ENCODE measurements around the gene HMCES. TPM values are rescaled to one million over a fixed set of nuclear protein-coding genes. Genes with fewer than 3 reads are reported as not detected.

HMCES gene
- total and polyA plus RNA-seq, 2 donors (not counting 1 experiment from before 2014, with no cell fraction given) = 22.5 to 35.6 TPM

DNA sequence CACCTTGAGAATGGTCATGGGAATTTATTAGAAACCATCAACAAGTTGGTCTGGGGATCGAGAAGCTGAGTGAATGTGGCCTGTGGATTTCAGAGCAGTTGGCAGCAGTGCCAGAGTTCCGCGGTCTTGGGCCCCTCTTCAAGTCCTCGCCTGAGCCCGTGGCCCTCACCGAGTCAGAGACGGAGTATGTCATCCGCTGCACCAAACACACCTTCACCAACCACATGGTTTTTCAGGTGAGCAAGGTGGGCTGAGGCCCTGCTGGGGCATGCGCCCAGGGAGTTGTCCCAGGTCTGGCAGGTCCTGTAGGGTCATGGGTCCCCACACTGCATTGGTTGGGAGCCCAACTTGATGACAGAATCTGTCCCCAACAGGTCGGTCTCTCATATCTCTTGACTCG, 7.0 kb upstream of the HMCES start:
- Histone ChIP-seq H4K20me1 (ENCODE audit: control insufficient read depth, insufficient read depth, low read length, poor library complexity, severe bottlenecking) (peaks cover 11% of the 10 kb centered on the region), H3K4me1 (ENCODE audit: control insufficient read depth in 2 of 2, insufficient read depth in 2 of 2, low read length in 2 of 2) (peaks cover 15% of the 10 kb centered on the region in 2 donors), H3K27ac (ENCODE audit: low read length in 2 of 2) (no peak overlapping the region), H3K79me2 (ENCODE audit: control insufficient read depth, insufficient read depth, low read length) (no peaks in the 10 kb centered on the region), H3K4me3 (ENCODE audit: control extremely low read depth in 1 of 5, extremely low read depth in 1 of 5, insufficient read depth in 1 of 5, low read depth in 2 of 5, low read length in 4 of 5) (no peak overlapping the region), H2AFZ (ENCODE audit: insufficient read depth, low read depth, low read length, poor library complexity, severe bottlenecking) (no peak overlapping the region), H3K9ac (ENCODE audit: low read length) (no peak overlapping the region), H3K9me3 (ENCODE audit: control extremely low read depth in 1 of 3, control insufficient read depth in 2 of 3, insufficient read depth in 1 of 3, low read length in 2 of 3) (no peaks in the 10 kb centered on the region), H3K27me3 (replicated peaks in 1 of 4; ENCODE audit: control extremely low read depth in 1 of 4, control insufficient read depth in 3 of 4, insufficient read depth in 4 of 4, low read length in 3 of 4) (no peaks in the 10 kb centered on the region), H3K4me2 (replicated peaks; ENCODE audit: low read depth, low read length, poor library complexity, severe bottlenecking) (no peak overlapping the region), H3K36me3 (replicated peaks in 1 of 2; ENCODE audit: control extremely low read depth in 1 of 2, control insufficient read depth in 1 of 2, extremely low read depth in 1 of 2, insufficient read depth in 2 of 2, low read length in 1 of 2) (peaks cover 30 to 87% of the 10 kb centered on the region in 2 experiments)
- CTCF ChIA-PET = interaction anchor here (1.4 to 8.2 kb wide), 3 partner anchors 25 to 52 kb away, joined by 3 to 58 read pairs (median 22); a partner anchor contains a TSS
- DNase-seq (no peak), ATAC-seq (ENCODE audit: low read depth) (no peak)
- Mint-ChIP-seq H3K4me3 (no peak overlapping the region), H3K4me1 (peaks cover 21% of the 10 kb centered on the region), H3K27ac (no peak overlapping the region), H3K9me3 (ENCODE audit: insufficient read depth) (no peaks in the 10 kb centered on the region), H3K27me3 (no peaks in the 10 kb centered on the region)
- WGBS (ENCODE audit: insufficient coverage) = over 99% methylated on average over 10 of the region's 11 CpGs
- POLR2A ChIA-PET = no interaction called here
- TF ChIP-seq, protein P1, sequence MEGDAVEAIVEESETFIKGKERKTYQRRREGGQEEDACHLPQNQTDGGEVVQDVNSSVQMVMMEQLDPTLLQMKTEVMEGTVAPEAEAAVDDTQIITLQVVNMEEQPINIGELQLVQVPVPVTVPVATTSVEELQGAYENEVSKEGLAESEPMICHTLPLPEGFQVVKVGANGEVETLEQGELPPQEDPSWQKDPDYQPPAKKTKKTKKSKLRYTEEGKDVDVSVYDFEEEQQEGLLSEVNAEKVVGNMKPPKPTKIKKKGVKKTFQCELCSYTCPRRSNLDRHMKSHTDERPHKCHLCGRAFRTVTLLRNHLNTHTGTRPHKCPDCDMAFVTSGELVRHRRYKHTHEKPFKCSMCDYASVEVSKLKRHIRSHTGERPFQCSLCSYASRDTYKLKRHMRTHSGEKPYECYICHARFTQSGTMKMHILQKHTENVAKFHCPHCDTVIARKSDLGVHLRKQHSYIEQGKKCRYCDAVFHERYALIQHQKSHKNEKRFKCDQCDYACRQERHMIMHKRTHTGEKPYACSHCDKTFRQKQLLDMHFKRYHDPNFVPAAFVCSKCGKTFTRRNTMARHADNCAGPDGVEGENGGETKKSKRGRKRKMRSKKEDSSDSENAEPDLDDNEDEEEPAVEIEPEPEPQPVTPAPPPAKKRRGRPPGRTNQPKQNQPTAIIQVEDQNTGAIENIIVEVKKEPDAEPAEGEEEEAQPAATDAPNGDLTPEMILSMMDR (IDR thresholded peaks at IDR 0.05) = no peak
- no peak for TF ChIP-seq EZH2 (IDR thresholded peaks at IDR 0.05; ENCODE audit: borderline replicate concordance, insufficient read depth, low read depth, low read length, poor library complexity, severe bottlenecking)
- intact Hi-C loops (cut with micrococcal nuclease) = loop anchor here (10.0 kb wide), 1 partner anchor 123 kb away; no protein-coding TSS in a partner anchor

DNA sequence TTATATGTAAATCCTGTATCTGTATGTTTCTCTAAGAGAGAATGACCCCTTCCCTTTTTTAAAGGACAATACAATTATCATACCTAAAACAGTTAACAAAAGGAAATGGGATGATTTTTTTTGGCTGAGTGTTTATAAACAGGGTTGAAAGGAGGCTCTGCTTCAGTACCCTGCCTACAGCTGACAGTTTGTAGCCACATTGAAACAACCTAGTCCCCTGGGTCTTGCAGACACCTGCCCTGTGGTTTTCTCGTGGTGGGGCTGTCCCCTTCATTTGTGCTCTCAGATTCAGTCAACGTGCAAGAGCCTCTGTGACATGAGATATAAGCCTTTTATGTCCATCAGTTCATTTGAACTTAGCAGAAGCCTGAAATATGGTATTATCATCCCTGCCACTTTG, 2.3 kb upstream of the HMCES start:
- H2AFZ ChIP-seq (ENCODE audit: insufficient read depth, low read depth, low read length, poor library complexity, severe bottlenecking) = no peak overlapping the region
- H3K79me2 ChIP-seq (ENCODE audit: control insufficient read depth, insufficient read depth, low read length) = peaks cover 17% of the 10 kb centered on the region
- ChIA-PET POLR2A (interaction anchor here (0.5 to 4.4 kb wide), 8 partner anchors 26 to 309 kb away, joined by 3 to 30 read pairs (median 4); partner anchors contain the start of genes CNBP and COPG1), CTCF (interaction anchor here (0.7 to 8.2 kb wide), 6 partner anchors 18 to 223 kb away, joined by 3 to 58 read pairs (median 6); partner anchors contain the start of gene COPG1)
- peaks cover 7 to 40% of the 10 kb centered on the region in 2 experiments for H3K36me3 ChIP-seq (replicated peaks in 1 of 2; ENCODE audit: control extremely low read depth in 1 of 2, control insufficient read depth in 1 of 2, extremely low read depth in 1 of 2, insufficient read depth in 2 of 2, low read length in 1 of 2)
- peak overlapping the region; percentile 97 for H3K4me2 ChIP-seq (replicated peaks; ENCODE audit: low read depth, low read length, poor library complexity, severe bottlenecking)
- peak overlapping the region; percentile 47 for H3K27ac Mint-ChIP-seq
- ATAC-seq (ENCODE audit: low read depth) (peak; percentile 67), DNase-seq (peak; percentile 91)
- H3K27me3 Mint-ChIP-seq = no peaks in the 10 kb centered on the region
- peaks cover 49 to 54% of the 10 kb centered on the region in 2 donors for H3K4me1 ChIP-seq (ENCODE audit: control insufficient read depth in 2 of 2, insufficient read depth in 2 of 2, low read length in 2 of 2)
- no peak for TF ChIP-seq EZH2 (IDR thresholded peaks at IDR 0.05; ENCODE audit: borderline replicate concordance, insufficient read depth, low read depth, low read length, poor library complexity, severe bottlenecking)
- TF ChIP-seq, protein P1 (IDR thresholded peaks at IDR 0.05) = no peak
- peaks cover 53% of the 10 kb centered on the region for H3K4me1 Mint-ChIP-seq
- H3K9me3 ChIP-seq (ENCODE audit: control extremely low read depth in 1 of 3, control insufficient read depth in 2 of 3, insufficient read depth in 1 of 3, low read length in 2 of 3) = no peaks in the 10 kb centered on the region
- 0% methylated on average over 2 of the region's 2 CpGs for WGBS (ENCODE audit: insufficient coverage)
- peak overlapping the region; percentile 32 to 45 for H3K27ac ChIP-seq (ENCODE audit: low read length in 2 of 2)
- H3K9me3 Mint-ChIP-seq (ENCODE audit: insufficient read depth) = no peaks in the 10 kb centered on the region
- intact Hi-C loops (cut with micrococcal nuclease) = loop anchor here (1.0 to 10.0 kb wide), 5 partner anchors 27 to 161 kb away; partner anchors contain the start of genes COPG1 and MBD4
- peaks cover 0 to 4% (median 0%) of the 10 kb centered on the region in 4 experiments for H3K27me3 ChIP-seq (replicated peaks in 1 of 4; ENCODE audit: control extremely low read depth in 1 of 4, control insufficient read depth in 3 of 4, insufficient read depth in 4 of 4, low read length in 3 of 4)
- peaks cover 22% of the 10 kb centered on the region for H4K20me1 ChIP-seq (ENCODE audit: control insufficient read depth, insufficient read depth, low read length, poor library complexity, severe bottlenecking)
- peak overlapping the region in 1 of 5 experiments; percentile 48 for H3K4me3 ChIP-seq (ENCODE audit: control extremely low read depth in 1 of 5, extremely low read depth in 1 of 5, insufficient read depth in 1 of 5, low read depth in 2 of 5, low read length in 4 of 5)
- H3K9ac ChIP-seq (ENCODE audit: low read length) = peak overlapping the region; percentile 0
- peak overlapping the region; percentile 93 for H3K4me3 Mint-ChIP-seq

All from B cell (primary cell).